Gastrocnemius medialis (tissue), 4 donors: ENCODE measurements around the gene RPA1.

Source experiments
- POLR2A ChIP-seq, 2 donors: fragments of 450-650 bp; IDR thresholded peaks; one replicate each; pipeline ENCODE4 v1.6.1; 2017; ENCODE audit warnings: antibody characterized with exemption in 2 of 2, mild to moderate bottlenecking in 2 of 2, moderate library complexity in 2 of 2
- TF ChIP-seq, protein P1 (sequence below), 5 experiments: fragments of 450-650 bp in 3 of 5; fragments of 200-600 bp in 2 of 5; sonication (generic) in 2 of 5; IDR thresholded peaks in 4 of 5; conservative IDR thresholded peaks in 1 of 5; 1 replicate in 4 of 5; 2 replicates in 1 of 5; pipeline ENCODE4 v1.5.1; 2016 to 2019; ENCODE audit warnings: antibody characterized with exemption in 5 of 5, mild to moderate bottlenecking in 3 of 5, moderate library complexity in 3 of 5

- TF ChIP-seq, protein P1, sequence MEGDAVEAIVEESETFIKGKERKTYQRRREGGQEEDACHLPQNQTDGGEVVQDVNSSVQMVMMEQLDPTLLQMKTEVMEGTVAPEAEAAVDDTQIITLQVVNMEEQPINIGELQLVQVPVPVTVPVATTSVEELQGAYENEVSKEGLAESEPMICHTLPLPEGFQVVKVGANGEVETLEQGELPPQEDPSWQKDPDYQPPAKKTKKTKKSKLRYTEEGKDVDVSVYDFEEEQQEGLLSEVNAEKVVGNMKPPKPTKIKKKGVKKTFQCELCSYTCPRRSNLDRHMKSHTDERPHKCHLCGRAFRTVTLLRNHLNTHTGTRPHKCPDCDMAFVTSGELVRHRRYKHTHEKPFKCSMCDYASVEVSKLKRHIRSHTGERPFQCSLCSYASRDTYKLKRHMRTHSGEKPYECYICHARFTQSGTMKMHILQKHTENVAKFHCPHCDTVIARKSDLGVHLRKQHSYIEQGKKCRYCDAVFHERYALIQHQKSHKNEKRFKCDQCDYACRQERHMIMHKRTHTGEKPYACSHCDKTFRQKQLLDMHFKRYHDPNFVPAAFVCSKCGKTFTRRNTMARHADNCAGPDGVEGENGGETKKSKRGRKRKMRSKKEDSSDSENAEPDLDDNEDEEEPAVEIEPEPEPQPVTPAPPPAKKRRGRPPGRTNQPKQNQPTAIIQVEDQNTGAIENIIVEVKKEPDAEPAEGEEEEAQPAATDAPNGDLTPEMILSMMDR (IDR thresholded peaks at IDR 0.05 in 4 of 5, conservative IDR thresholded peaks at IDR 0.05 in 1 of 5), result no peak
- no peak for TF ChIP-seq POLR2A (IDR thresholded peaks at IDR 0.05)
Observed at GRCh38 chr17:1870592-1870991, 40.8 kb downstream of the RPA1 start.
